Fibroblast of lung (primary cell): Measurements from ENCODE around the gene S100A12.

Source experiments
- CTCF ChIP-seq, 2 donors: IDR thresholded peaks in 1 of 2; conservative IDR thresholded peaks in 1 of 2; 1 replicate in 1 of 2; 2 replicates in 1 of 2; pipeline ENCODE4 v1.5.1; 2011 to 2012; ENCODE audit warnings: low read length in 2 of 2, control low read depth in 1 of 2, inconsistent platforms in 1 of 2, low read depth in 1 of 2, mild to moderate bottlenecking in 1 of 2
- EZH2 ChIP-seq: IDR thresholded peaks from 2 replicates; pipeline ENCODE4 v1.5.1; 2012; ENCODE audit warnings: low read length, control low read depth, mild to moderate bottlenecking; ENCODE audit errors: missing control alignments

- TF ChIP-seq CTCF (conservative IDR thresholded peaks at IDR 0.05 in 1 of 2, IDR thresholded peaks at IDR 0.05 in 1 of 2; ENCODE audit: low read depth in 1 of 2, low read length in 2 of 2) (no peak), EZH2 (no peak)
Observed at GRCh38 chr1:153374071-153374470, 1.4 kb downstream of the S100A12 start.
